Measurements from ENCODE around the gene PKIG. TPM values are rescaled to one million over a fixed set of nuclear protein-coding genes. Genes with fewer than 3 reads are reported as not detected.

PKIG gene
- total RNA-seq, 1 experiment from 2014 or later = 27.0 TPM

GRCh38 chr20:44542890-44543289 is 39.5 kb upstream of the PKIG start:
- Mint-ChIP-seq H3K4me1 (peaks cover 4 to 8% of the 10 kb centered on the region in 2 experiments), H3K27ac (no peak overlapping the region), H3K27me3 (ENCODE audit: low read depth) (no peaks in the 10 kb centered on the region), H3K4me3 (no peak overlapping the region), H3K36me3 (ENCODE audit: insufficient read depth in 1 of 3, low read depth in 3 of 3) (no peaks in the 10 kb centered on the region), H3K9me3 (no peaks in the 10 kb centered on the region)
- Histone ChIP-seq H3K79me2 (ENCODE audit: insufficient read depth, low read length) (0 out of 2 replicates have a peak, but pooled peaks cover 2% of the 10 kb centered on the region), H3K79me1 (ENCODE audit: insufficient read depth, low read depth, low read length, poor library complexity, severe bottlenecking) (no peaks in the 10 kb centered on the region), H4K5ac (ENCODE audit: insufficient read length, low read depth, low read length) (no peak overlapping the region), H3T11ph (ENCODE audit: low read length) (no peak overlapping the region), H3K9me3 (ENCODE audit: control insufficient read depth, low read depth, low read length) (no peaks in the 10 kb centered on the region), H3K23ac (ENCODE audit: insufficient read length, low read depth, low read length) (no peak overlapping the region), H2BK12ac (ENCODE audit: insufficient read length, low read depth, low read length) (no peak overlapping the region), H3K27me3 (ENCODE audit: insufficient read depth, low read length) (no peaks in the 10 kb centered on the region), H3K56ac (ENCODE audit: insufficient read length, low read depth, low read length) (no peak overlapping the region), H2AFZ (ENCODE audit: low read length) (no peak overlapping the region), H2BK20ac (ENCODE audit: low read depth, low read length, poor library complexity, severe bottlenecking) (no peak overlapping the region), H3K23me2 (ENCODE audit: insufficient read length, low read depth, low read length, poor library complexity, severe bottlenecking) (no peaks in the 10 kb centered on the region), H4K91ac (ENCODE audit: insufficient read length, low read depth, low read length) (no peak overlapping the region), H3K4me2 (ENCODE audit: insufficient read depth, insufficient read length, low read length) (no peak overlapping the region), H3K27ac (ENCODE audit: insufficient read length, low read depth, low read length) (no peak overlapping the region), H2BK15ac (ENCODE audit: low read depth, low read length) (no peak overlapping the region), H2BK120ac (ENCODE audit: low read depth, low read length, poor library complexity, severe bottlenecking) (no peak overlapping the region), H4K8ac (replicated peaks; ENCODE audit: insufficient read length, low read depth, low read length) (no peak overlapping the region), H3K4ac (ENCODE audit: low read depth, low read length) (no peak overlapping the region), H2AK5ac (ENCODE audit: insufficient read length, low read length) (no peak overlapping the region), H3K14ac (ENCODE audit: insufficient read depth, low read length) (no peak overlapping the region), H2BK5ac (ENCODE audit: insufficient read length, low read length) (no peak overlapping the region), H3K4me1 (ENCODE audit: insufficient read depth, low read length) (no peaks in the 10 kb centered on the region; the same call in 1 of the 2 replicates), H3K18ac (ENCODE audit: insufficient read length, low read depth, low read length) (no peak overlapping the region), H3K9ac (ENCODE audit: extremely low read depth, insufficient read length, low read length) (no peak overlapping the region), H4K20me1 (ENCODE audit: control insufficient read depth, insufficient read depth, insufficient read length) (no peaks in the 10 kb centered on the region)
- WGBS (ENCODE audit: extremely low coverage, insufficient read length, low lambda C conversion rate) = no CpG with 5 or more reads among the region's 1 CpG
- DNase-seq = no peak
- no peak for TF ChIP-seq CTCF (conservative IDR thresholded peaks at IDR 0.05)
